Measurements from ENCODE around the gene SPATA25. TPM values are rescaled to one million over a fixed set of nuclear protein-coding genes. Genes with fewer than 3 reads are reported as not detected.
"Not testable (repeated sequence)": the region's sequence is repeated elsewhere in the genome, so short reads cannot be mapped to it uniquely, and the experiment has no call there.

SPATA25 gene, protein sequence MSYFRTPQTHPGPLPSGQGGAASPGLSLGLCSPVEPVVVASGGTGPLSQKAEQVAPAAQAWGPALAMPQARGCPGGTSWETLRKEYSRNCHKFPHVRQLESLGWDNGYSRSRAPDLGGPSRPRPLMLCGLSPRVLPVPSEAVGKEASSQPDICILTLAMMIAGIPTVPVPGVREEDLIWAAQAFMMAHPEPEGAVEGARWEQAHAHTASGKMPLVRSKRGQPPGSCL
- 1 to 10 TPM in 1 of 2 experiments, under 1 TPM in 1; 0.90 to 1.0 TPM for total RNA-seq

DNA sequence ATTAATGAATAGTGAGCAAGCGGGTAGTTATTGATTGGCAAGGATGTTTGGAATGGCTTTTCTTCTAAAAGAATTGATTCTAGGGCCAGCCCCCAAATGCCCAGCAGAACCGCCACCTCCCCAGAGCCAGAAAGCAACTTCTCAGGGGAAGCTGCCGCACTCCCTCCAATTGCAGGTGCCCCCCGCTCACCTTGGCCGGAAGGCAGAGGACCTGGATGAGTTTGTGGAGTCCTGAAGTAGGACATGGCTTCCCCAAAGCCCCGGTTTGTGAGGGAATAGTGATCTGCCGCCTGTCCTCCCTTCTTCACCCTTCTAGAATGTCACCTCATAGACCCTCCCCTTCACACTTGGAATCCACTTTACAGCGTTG is at the start of gene SPATA25:
TSS of gene SPATA25 (minus strand) at position 277 of the 370 bp plus-strand sequence. CDS start at position 245, 32 bp downstream.
- Mint-ChIP-seq H3K4me1 (peaks cover 55% of the 10 kb centered on the region), H3K27me3 (no peaks in the 10 kb centered on the region), H3K4me3 (no peak within 1 kb of the TSS), H3K9me3 (no peaks in the 10 kb centered on the region), H3K27ac (no peak within 1 kb of the TSS), H3K36me3 (peaks cover 17% of the 10 kb centered on the region)
- DNase-seq, result no peak

DNA sequence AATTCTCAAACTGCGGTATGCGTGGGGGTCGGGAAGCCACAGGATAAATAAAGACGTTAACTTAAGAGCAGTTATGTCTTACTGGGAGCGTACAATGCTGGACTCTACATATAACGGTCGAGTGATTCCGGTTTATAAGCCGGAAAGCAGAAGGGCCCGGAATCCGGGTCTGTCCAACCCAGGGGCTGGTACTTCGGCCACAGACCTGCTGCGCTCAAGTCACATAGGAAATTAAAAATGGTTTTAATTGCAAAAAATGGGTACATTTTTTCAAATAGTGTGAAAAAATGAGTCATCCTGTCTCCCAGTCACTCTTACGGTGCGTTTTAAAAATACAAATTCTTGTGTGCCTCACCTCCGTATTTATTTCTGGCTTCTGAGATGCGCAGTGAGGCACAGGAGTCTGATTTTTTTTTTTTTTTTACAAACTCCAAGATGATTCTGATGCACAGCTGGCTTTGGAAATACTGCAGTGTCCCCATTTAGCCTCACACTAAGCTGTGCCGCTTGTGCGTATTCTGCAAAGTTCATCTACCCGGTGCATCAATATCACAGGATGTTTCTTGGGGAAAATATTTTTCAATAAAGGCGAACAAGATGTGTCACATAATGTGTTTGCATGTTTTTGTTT is 48.1 kb upstream of the SPATA25 start:
- Mint-ChIP-seq H3K27ac (peak overlapping the region; percentile 91), H3K4me3 (peak overlapping the region; percentile 89), H3K4me1 (peaks cover 23% of the 10 kb centered on the region), H3K9me3 (no peaks in the 10 kb centered on the region), H3K36me3 (peaks cover 15% of the 10 kb centered on the region), H3K27me3 (no peaks in the 10 kb centered on the region)
- no peak for DNase-seq

DNA sequence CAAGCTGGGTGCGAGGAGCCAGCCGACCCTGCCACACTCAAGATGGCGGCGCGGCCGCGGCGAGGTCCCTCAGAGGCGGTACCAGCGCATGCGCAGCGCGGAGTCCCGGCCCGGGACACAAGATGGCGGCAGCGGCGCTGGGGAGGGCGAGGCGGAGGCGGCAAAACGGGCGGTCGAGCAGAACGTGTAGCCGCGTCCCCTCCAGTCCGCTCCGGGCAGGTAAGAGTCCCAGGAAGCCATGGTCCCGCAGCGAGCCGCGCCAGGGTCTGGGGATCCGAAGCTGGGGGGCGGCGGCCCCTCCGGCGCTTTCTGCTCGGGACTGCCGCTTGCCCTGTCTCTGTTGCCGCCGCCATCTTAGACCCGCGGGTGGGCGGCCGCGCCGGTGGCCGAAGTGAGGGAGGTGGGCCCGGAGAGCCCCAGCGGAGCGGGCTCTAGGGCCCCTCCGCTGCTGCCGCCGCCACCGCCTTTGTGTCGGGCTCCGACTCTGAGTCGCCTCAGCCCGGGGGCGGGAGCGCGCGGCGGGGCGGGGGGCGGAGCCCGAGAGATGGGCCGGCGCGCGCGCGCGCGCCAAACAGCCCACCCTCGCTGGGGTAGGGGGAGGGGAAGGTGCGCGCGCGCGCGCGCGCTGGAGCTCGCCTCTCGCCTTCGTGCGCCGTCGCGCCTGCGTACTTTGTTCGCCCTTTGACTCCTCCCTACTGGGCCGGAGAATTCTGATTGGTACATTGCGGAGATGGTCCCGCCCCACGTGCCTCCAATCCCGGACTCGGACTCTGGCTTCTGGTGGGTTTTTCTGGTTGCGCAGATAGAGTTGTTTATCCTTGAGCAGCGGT is 47.4 kb upstream of the SPATA25 start, which contains the start of gene PCIF1:
TSS of gene PCIF1 (plus strand) at position 98 of the 830 bp plus-strand sequence. CDS start 4,317 bp downstream, outside the sequence.
- peaks cover 15% of the 10 kb centered on the region for H3K36me3 Mint-ChIP-seq
- peak; percentile 97 for DNase-seq
- H3K27ac Mint-ChIP-seq, result peak within 1 kb of the TSS; percentile 99
- H3K9me3 Mint-ChIP-seq, result no peaks in the 10 kb centered on the region
- H3K4me3 Mint-ChIP-seq, result peak within 1 kb of the TSS; percentile 96
- H3K4me1 Mint-ChIP-seq, result peaks cover 23% of the 10 kb centered on the region
- no peaks in the 10 kb centered on the region for H3K27me3 Mint-ChIP-seq

DNA sequence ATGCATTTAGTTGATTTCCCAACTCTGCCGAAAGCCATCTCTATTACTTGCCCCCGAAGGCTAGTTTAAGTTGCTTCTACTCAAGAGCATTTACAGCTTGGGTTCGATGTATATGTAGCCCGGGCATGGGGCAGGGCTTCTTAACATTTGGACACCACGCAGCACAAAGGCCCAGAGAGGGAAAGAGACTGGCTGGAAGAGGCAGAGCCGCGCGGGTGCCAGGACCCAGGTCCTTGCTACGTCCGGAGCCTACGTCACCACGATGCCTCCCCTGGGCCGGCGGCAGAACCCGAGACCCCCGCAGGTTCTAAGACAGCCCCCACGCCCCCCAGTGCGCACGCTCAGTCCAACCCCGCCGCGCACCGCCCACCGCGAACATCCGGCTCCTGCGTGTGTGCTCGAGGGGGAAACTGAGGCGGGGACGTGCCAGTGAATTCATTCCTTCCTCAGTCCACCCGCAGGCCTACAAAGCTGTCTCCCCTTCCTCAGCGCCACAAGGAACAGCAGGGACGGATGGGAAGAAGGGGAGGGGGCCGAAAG is 46.7 kb upstream of the SPATA25 start:
- Mint-ChIP-seq H3K4me1 (peaks cover 23% of the 10 kb centered on the region), H3K27me3 (no peaks in the 10 kb centered on the region)
- DNase-seq, result no peak

DNA sequence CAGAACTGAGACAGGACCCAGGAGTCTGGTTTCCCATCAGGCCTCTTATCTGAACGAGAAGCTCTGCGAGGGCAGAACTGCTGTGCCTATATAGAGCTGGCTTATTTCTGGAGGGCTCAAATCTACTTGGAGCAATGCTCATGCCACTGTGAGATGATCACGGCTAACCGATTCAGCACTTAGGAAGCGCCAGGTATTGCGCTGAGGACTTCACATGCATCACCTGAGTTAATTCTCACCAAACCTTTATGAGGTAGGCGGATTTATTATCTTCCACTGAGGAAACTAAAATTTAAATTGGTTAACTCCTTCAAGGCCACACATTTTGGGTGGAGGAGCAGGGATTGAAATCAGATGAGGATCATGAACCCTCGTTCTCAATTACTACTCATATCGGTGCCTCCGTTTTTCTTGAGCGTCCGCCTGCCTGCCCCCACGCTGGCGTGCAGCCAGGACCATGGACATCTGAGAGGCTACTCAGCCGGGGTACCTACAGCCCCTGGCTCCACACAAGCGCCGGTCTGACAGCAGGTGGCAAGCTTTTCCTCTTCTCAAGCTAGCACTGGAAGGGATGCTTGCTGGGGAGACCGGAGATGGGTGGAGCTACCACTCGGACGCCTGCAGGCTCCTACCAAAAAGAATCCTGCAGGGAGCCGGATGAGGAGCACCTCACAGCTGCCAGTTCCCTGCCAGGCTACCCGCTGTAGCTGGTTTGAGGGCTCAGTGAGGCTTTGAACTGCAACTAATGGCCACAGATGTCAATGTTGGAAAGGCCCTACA is 46.0 kb upstream of the SPATA25 start:
- DNase-seq, result peak; percentile 65
- Mint-ChIP-seq H3K9me3 (no peaks in the 10 kb centered on the region), H3K27ac (peak overlapping the region; percentile 99), H3K36me3 (peaks cover 10% of the 10 kb centered on the region), H3K4me1 (peaks cover 21% of the 10 kb centered on the region), H3K27me3 (no peaks in the 10 kb centered on the region), H3K4me3 (peak overlapping the region; percentile 96)

More for the DNA sequence above, 46.7 kb upstream of the SPATA25 start:
- Mint-ChIP-seq H3K9me3 (no peaks in the 10 kb centered on the region), H3K36me3 (peaks cover 12% of the 10 kb centered on the region), H3K4me3 (peak overlapping the region; percentile 96), H3K27ac (peak overlapping the region; percentile 99)

DNA sequence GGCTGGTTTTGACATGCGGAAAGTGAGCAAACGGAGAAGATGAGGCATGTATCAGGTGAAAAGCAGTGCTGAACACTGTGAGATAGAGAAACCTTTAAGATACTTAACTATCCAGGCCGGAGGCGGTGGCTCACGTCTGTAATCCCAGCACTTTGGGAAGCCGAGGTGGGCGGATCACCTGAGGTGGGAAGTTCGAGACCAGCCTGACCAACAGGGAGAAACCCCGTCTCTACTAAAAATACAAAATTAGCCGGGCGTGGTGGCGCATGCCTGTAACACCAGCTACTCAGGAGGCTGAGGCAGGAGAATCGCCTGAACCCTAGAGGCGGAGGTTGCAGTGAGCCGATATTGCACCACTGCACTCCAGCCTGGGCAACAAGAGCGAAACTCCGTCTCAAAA is 44.3 kb upstream of the SPATA25 start:
- not testable (repeated sequence) for H3K9me3 Mint-ChIP-seq, H3K27me3 Mint-ChIP-seq, H3K4me1 Mint-ChIP-seq, DNase-seq, H3K4me3 Mint-ChIP-seq, H3K36me3 Mint-ChIP-seq, H3K27ac Mint-ChIP-seq

DNA sequence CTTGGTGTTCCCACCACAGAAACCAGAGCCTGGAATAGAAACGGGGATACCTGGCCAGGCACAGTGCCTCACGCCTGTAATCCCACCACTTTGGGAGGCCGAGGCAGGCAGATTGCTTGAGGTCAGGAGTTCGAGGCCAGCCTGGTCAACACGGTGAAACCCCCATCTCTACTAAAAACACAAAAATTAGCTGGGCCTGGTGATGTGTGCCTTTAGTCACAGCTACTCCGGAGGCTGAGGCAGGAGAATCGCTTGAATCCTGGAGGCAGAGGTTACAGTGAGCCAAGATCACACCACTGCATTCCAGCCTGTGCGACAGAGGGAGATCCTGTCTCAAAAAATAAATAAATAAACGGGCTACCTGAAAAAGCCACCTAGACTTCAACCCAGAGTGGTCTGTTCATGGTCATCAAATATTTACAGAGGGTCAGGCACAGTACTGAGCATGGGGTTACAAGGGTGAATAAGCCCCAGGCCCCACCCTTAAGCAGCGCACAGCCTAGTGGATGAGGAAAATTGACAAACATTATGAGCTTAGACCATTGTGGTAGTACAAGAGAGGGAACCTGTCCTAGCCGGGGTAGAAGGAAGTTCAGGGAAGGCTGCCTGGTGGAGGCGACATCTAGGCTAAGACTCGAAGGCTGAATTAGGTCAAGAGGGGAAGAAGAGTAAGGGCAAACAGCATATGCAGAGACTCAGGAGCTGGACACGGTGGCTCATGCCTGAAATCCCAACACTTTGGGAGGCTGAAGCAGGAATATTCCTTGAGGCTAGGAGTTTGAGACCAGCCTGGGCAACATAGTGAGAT is 39.9 kb upstream of the SPATA25 start:
- H3K27ac Mint-ChIP-seq, result no peak overlapping the region
- no peaks in the 10 kb centered on the region for H3K27me3 Mint-ChIP-seq
- H3K4me1 Mint-ChIP-seq, result no peaks in the 10 kb centered on the region
- no peaks in the 10 kb centered on the region for H3K9me3 Mint-ChIP-seq
- no peak for DNase-seq
- no peaks in the 10 kb centered on the region for H3K36me3 Mint-ChIP-seq
- H3K4me3 Mint-ChIP-seq, result no peak overlapping the region

DNA sequence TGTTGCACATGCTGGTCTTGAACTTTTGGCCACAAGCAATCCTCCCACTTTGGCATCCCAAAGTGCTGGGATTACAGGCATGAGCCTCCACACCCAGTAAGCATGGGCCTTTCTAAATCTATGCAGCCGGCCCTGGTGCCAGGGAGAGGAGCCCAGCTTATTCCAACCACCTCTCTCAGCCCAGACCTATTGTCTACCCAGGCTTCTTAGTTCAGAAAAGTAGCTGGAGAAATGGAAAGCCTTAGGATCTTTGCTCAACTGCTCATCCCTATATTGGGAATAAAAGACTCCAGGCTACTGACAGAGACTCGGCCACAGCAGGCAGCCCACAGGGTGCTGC is 39.3 kb upstream of the SPATA25 start:
- H3K9me3 Mint-ChIP-seq, result no peaks in the 10 kb centered on the region
- DNase-seq, result no peak
- no peaks in the 10 kb centered on the region for H3K4me1 Mint-ChIP-seq
- no peak overlapping the region for H3K4me3 Mint-ChIP-seq
- H3K27me3 Mint-ChIP-seq, result no peaks in the 10 kb centered on the region
- H3K36me3 Mint-ChIP-seq, result no peaks in the 10 kb centered on the region
- no peak overlapping the region for H3K27ac Mint-ChIP-seq

DNA sequence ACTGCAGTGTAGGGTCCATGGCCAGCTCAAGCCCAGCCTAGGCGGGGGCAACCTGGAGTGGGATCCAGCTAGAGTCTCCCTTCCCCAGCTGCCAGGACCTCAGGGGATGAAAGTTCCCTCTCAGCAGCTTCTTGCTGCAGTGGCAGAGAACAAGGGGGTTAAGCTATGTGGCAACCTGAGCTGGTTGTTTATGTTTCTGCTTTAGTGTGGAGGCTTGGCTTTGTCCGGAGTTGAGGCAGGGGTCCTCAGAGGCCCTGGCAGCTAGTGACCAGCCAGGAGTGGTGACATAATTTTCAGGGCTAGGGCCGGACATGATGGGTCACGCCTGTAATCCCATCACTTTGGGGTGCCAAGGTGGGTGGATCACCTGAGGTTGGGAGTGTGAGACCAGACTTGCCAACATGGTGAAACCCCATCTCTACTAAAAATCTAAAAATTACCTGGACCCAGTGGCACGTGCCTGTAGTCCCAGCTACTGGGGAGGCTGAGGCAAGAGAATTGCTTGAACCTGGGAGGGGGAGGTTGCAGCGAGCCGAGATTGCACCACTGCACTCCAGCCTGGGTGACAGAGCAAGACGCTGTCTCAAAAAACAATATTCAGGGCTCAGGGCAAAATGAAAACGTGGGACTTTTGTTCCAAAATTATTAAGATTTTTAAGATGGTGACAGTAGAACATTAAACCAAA is 38.5 kb upstream of the SPATA25 start:
- Mint-ChIP-seq H3K9me3 (no peaks in the 10 kb centered on the region), H3K27me3 (no peaks in the 10 kb centered on the region), H3K36me3 (no peaks in the 10 kb centered on the region), H3K4me1 (no peaks in the 10 kb centered on the region), H3K4me3 (no peak overlapping the region), H3K27ac (no peak overlapping the region)
- no peak for DNase-seq

DNA sequence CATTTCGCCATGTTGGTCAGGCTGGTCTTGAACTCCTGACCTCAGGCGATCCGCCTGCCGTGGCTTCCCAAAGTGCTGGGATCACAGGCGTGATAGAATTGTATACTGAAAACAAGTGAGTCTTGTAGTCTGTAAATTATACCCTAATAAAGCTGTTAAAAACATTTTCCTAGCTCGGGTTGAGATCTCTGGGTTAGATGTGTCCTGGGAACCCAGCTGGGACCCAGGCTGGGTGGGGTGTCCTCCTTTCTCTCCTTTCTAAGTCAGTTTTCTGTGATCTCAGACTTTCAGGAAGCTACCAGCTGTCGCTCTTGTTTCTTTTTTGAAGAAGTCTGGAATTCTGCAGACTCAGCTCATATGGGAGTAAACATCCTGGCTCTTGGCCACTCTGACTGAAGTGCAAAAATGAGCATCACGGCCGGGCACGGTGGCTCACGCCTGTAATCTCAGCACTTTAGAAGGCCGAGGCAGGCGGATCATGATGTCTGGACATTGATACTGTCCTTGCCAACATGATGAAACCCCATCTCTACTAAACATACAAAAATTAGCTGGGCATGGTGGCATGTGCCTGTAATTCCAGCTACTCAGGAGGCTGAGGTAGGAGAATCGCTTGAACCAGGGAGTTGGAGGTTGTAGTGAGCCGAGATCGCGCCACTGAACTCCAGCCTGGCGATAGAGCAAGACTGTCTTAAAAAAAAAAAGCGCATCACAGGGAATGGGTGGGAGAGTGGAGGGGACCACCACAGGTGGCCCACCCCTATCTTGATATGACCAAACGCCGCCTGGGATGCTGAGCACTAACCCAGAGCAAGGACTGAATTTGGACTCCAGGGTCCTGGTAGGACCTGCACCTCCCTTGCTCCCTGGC is 37.2 kb upstream of the SPATA25 start:
- H3K27me3 Mint-ChIP-seq, result peaks cover 4% of the 10 kb centered on the region
- no peak for DNase-seq
- no peaks in the 10 kb centered on the region for H3K4me1 Mint-ChIP-seq
- H3K9me3 Mint-ChIP-seq, result no peaks in the 10 kb centered on the region
- no peak overlapping the region for H3K27ac Mint-ChIP-seq
- no peak overlapping the region for H3K4me3 Mint-ChIP-seq
- no peaks in the 10 kb centered on the region for H3K36me3 Mint-ChIP-seq

DNA sequence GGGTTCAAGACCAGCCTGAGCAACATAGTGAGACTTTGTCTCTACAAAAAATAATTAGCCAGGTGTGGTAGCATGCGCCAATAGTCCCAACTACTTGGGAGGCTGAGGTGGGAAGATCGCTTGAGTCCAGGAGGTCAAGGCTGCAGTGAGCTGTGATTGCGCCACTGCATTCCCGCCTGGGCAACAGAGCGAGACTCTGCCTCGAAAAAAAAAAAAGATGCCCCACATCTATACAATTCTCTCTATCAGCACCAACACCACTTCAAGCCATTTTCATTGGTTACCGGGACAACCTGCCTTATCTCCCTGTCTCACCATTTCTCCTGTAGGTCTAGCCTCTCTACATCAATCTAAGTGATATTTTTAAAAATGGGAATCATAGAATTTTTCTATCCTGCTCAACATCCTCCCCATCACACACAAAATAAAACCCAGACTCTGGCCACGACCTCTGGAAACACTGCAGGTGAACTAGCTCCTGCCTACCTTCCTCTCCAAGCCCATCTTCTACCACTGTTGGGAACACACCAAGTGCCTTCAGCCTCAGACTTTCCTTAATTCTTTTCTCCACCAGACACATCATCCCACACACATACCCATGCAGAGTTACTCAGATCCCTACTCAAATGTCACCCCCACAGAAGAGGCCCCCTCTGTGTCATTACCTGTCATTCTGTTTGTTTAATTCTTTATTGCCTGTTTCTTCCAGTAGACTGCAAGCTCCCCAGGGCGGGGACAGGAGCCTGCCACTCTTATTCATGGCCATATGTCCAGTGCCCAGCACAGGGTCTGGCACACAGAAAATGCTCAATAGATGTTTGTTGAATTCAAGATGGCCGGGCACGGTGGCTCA is 34.1 kb upstream of the SPATA25 start:
- no peaks in the 10 kb centered on the region for H3K9me3 Mint-ChIP-seq
- no peak for DNase-seq
- H3K27me3 Mint-ChIP-seq, result peaks cover 4% of the 10 kb centered on the region
- H3K27ac Mint-ChIP-seq, result no peak overlapping the region
- no peaks in the 10 kb centered on the region for H3K36me3 Mint-ChIP-seq
- H3K4me1 Mint-ChIP-seq, result no peaks in the 10 kb centered on the region
- H3K4me3 Mint-ChIP-seq, result no peak overlapping the region

All from activated naive CD8-positive, alpha-beta T cell treated with anti-CD3 and anti-CD28 coated beads for 36 hours (primary cell).